NCI-H2029 (cell line): Measurements from ENCODE around the gene NR1H4.
"Not testable (repeated sequence)": the region's sequence is repeated elsewhere in the genome, so short reads cannot be mapped to it uniquely, and the experiment has no call there.

Experiments
- DNase-seq: peaks from one replicate; lab custom pipeline; 2025; lab: John Stamatoyannopoulos, UW

Gene NR1H4

GRCh38 chr12:100472325-100472724, 1.3 kb upstream of the NR1H4 start:
- no peak for DNase-seq

DNA sequence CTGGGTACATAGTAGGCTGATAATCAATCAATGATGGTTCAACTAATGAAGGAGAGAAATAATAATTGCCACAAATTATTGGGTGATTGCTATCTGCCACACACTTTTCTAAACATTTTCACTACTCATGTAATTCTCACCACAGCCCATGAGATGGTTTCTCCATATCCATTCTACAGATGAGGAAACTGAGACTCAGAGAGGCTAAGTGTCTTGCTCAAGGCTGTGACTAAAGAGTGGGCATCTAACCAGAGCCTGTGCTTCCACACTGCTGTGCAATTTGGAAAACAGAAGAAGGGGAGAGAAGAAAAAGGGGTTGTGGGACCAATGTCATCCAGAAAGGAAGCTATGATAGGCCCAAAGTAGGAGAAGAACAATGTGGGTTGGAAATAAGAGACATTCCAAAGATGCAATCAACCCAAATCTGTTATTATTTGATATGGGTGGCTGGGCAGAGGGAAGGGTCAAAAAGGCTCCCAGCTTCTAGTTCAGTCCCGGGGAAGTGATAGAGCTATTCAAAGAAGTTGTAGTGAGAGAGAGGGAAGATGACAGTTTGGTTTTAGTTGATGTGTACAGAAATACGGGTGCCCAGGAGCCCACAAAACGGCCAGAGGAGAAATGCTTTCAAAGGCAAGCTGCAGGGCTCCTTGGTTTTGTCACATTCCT, 483 bp upstream of the NR1H4 start:
- no peak for DNase-seq

GRCh38 chr12:100474617-100475016, 951 bp downstream of the NR1H4 start:
- no peak for DNase-seq

DNA sequence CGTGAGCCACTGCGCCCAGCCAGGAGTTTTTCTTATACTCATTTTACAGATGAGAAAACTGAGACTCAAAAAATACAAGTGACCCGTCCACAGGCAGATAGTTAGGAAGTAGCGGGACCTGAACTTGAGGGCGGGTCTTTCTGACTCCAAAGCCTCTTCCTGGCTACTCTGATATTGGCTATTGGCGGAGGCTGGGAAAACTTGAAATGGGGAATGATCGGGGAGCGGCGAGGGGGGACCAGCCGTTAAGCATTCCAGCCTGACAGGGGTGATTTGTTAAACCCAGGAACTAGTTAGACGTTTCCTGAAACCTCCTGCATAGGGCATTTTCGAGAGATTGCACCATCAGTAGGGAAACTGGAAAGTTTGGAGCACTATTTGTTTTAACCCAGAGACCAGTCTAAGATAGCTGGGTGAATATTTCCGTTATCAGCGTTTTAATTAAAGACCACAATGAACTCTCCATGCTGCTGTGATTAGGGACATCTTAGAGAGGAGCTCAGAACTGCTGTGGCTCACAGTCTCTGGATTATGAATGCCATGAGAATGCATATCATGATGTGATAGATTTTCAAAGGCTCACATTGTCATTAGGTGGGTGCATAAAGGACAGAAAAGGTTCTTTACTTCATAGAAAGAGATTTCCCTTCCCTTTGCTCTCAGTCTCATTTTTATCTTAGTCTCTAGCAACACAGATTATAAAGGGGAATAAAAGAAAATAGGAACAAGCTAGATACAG, 2.5 kb downstream of the NR1H4 start:
- DNase-seq = no peak

- no peak for DNase-seq
These were observed 7.4 kb downstream of the NR1H4 start for GRCh38 chr12:100481021-100481420.

- no peak for DNase-seq
These were observed 10.7 kb downstream of the NR1H4 start for GRCh38 chr12:100484183-100484886.

DNA sequence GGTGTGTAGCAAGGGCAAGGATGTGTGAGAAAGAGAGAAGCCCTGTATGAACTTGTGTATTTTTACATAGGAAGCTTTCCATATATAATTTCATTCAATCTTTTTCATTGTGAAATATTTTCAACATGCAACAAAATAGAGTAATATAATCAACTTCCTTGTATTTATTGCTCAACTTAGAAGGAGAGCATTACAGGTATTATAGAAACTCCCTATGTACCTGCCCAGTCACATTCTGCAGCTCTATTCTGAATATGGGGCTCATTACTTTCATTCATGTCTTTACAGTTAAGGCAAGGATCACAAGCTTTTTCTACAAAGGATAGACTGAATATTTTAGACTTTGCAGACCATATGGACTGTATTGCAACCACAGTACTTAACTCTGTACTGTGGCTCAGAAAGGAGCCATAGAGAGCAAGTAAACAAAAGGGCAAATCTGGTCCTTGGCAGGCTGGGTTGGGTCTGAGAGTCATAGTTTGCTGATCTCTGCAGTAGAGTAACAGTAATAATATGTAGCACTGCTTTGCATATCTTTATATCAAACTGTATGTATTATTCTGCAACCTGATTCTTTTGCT, 11.3 kb downstream of the NR1H4 start:
- no peak for DNase-seq

DNA sequence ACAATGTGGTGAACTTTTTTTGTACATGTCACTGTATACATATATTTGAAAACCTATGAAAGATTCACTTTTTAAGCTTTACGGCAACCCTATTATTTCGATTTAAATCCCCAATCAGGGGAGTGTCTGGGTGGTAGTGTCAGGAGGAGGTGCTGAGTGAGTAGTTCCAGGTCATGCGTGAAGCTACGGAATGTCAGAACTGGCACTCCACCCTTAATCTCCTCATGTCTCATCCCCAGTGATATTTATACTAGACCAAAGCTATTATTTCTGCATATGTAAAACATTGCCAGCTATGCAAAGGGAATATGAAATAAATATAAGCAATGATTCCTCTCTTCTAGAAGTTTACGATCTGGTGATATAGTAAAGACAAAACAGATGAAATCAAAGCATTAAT, 12.3 kb downstream of the NR1H4 start:
- no peak for DNase-seq

GRCh38 chr12:100489251-100489820, 15.7 kb downstream of the NR1H4 start:
- DNase-seq = no peak

DNA sequence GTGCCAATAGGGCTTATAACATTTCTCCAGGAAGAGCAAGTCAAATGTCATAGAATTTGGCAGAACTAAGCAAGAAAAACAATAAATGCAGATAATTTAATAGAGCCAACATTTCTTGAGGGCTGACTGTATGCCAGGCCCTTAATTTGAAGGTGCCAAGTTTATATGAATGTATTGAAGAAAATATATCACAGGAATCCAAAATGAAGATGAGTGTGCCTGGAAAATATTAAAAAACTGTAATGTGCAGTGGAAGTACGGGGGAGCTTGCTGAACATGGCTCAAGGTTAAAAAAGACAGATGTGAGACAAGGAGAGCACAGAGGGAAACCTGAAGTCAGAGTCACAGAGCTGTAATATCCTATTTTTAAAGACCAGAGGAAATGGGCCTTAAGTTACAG, 16.4 kb downstream of the NR1H4 start:
- DNase-seq = no peak

DNA sequence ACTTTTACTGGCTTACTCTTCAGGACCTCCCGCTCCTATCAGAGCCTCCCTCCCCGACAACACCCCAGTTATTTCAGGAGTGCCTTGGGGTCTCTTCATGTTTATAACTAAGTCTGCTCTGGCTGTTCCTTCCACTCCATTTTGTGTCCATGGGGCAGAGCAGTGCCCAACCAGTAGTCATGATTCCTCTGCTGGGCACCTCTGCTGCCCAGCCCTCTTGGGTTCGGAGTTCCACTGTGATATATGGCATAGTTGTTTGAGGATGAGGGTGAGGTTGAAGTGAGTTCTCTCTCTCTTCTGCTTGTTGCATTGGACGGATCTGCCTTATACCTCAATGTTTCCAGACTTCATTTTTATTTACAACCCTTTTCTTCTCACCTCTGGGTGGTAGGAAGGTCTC, 17.4 kb downstream of the NR1H4 start:
- no peak for DNase-seq

DNA sequence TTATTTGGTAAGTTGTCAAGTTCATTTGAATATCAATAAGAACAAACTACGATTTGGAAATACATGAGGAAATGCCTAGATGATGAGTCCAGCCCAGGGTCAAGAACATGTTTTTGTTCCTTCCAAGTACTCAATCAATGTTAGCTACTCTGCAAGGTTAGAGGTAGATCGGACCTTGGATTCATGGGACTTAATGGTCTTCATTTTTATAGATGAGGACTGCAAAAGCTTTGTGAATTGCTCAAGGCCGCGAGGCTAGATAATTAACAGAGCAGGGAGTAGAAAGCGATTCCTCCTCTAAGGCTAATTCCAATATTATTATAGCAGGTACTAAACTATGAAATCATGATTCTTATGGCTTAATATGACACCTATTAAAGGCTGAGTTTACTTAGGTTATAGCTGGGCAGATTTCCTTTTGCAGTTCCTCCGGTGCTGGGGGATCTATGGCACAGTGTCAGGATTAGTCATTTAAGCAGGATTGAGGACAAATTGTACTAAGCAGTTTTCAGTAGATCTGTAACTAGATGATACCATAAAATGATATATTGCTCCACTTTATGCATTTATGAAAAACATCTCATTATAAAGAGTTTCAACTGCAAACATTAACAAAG, 19.8 kb downstream of the NR1H4 start:
- DNase-seq = no peak

GRCh38 chr12:100494026-100494425, 20.4 kb downstream of the NR1H4 start:
- DNase-seq = no peak

DNA sequence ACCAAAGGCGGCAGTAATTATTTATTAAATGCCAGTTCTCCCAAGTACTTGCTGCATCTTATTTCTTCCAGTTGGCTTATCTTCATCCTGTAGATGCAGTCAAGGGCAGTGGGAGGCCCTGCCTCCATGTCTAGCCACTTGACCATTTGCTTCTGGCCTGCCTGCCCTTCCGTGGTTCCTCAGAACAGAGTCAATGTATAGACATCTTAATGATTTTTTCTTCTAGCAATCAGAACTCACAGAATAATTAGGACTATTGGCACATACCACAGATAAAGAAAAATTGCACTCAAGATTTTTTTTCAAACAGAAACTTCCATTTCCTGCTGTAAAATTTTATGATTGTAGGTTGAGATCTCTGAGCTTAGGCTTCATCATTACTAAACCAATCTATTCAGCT, 20.9 kb downstream of the NR1H4 start:
- DNase-seq = no peak

GRCh38 chr12:100497105-100497795, 23.6 kb downstream of the NR1H4 start:
- no peak for DNase-seq

GRCh38 chr12:100498141-100498540, 24.5 kb downstream of the NR1H4 start:
- no peak for DNase-seq

GRCh38 chr12:100499416-100499815, 25.8 kb downstream of the NR1H4 start:
- no peak for DNase-seq

GRCh38 chr12:100502718-100503117, 29.1 kb downstream of the NR1H4 start:
- not testable (repeated sequence) for DNase-seq

- DNase-seq = no peak
These were observed 29.6 kb downstream of the NR1H4 start for GRCh38 chr12:100503228-100503628.

DNA sequence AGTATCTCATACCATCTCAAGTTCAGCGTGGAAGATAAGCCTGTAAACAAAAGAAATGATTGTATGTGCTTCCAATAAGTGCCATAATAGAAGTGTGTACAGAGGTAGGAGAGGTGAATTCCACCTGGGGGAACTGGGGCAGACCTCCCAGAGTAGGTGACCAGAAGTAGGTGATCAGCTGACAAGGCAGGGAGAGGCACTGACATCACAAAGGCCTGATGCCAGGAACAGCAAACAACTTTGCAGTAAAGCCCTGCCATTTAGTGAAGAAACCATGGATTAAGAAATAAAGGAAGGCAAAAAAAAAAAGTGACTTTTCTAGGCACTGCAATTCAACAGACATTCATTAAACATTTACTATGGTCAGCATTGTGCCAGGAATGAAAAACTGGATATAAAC, 31.1 kb downstream of the NR1H4 start:
- no peak for DNase-seq

- DNase-seq = no peak
These were observed 35.1 kb downstream of the NR1H4 start for GRCh38 chr12:100508751-100509150.
